MM.1S (cell line): ENCODE results near the gene HSD17B3.

ENCODE experiments used
- CTCF ChIP-seq: fragments of 300-600 bp; sonication (generic); IDR thresholded peaks from 2 replicates; pipeline ENCODE4 v1.5.1; 2016; ENCODE audit warnings: antibody characterized with exemption, low read length, mixed read lengths
- EZH2 ChIP-seq: fragments of 300-600 bp; sonication (generic); optimal IDR thresholded peaks from 2 replicates; pipeline ENCODE3; 2017; ENCODE audit warnings: low read depth, mild to moderate bottlenecking, antibody characterized with exemption, low read length, mixed read lengths
- EZH2phosphoT487 ChIP-seq: fragments of 300-600 bp; sonication (generic); IDR thresholded peaks from 2 replicates; pipeline ENCODE4 v1.6.1; 2018; ENCODE audit warnings: antibody characterized with exemption, low read length

- TF ChIP-seq CTCF = no peak
- TF ChIP-seq EZH2 = no peak
- TF ChIP-seq EZH2phosphoT487 = no peak
These were observed 31.7 kb downstream of the HSD17B3 start for GRCh38 chr9:96270236-96270744.
